ENCODE measurements around the gene VPS39.

The VPS39 gene

DNA sequence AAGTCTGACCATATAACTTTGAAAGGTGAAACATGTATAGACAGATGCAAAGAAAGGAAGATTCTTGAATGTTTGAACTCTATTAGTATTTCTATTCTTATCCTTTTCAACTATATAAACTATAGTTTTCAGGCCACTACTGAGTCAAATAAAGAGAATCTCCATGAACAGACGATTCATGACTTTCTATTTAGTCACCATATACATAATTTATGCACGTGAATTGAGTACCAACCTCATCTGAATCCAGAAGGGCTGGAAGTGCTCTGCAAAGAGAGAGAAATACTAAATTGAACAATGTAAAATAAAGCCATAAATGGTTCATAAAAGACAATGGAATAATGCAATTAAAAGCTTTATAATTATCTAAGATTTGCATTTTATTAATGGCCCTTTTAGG, 9.5 kb upstream of the VPS39 start:
- Mint-ChIP-seq H3K4me1 (ENCODE audit: low read depth in 2 of 2) (peaks cover 0 to 3% of the 10 kb centered on the region in 2 donors), H3K36me3 (ENCODE audit: insufficient read depth) (peaks cover 42% of the 10 kb centered on the region), H3K27me3 (no peaks in the 10 kb centered on the region), H3K9me3 (no peaks in the 10 kb centered on the region), H3K4me3 (no peak overlapping the region), H3K27ac (peak overlapping the region in 1 of 2 donors; percentile 61)
- ATAC-seq (replicated peaks), result no peak
- DNase-seq, result no peak

DNA sequence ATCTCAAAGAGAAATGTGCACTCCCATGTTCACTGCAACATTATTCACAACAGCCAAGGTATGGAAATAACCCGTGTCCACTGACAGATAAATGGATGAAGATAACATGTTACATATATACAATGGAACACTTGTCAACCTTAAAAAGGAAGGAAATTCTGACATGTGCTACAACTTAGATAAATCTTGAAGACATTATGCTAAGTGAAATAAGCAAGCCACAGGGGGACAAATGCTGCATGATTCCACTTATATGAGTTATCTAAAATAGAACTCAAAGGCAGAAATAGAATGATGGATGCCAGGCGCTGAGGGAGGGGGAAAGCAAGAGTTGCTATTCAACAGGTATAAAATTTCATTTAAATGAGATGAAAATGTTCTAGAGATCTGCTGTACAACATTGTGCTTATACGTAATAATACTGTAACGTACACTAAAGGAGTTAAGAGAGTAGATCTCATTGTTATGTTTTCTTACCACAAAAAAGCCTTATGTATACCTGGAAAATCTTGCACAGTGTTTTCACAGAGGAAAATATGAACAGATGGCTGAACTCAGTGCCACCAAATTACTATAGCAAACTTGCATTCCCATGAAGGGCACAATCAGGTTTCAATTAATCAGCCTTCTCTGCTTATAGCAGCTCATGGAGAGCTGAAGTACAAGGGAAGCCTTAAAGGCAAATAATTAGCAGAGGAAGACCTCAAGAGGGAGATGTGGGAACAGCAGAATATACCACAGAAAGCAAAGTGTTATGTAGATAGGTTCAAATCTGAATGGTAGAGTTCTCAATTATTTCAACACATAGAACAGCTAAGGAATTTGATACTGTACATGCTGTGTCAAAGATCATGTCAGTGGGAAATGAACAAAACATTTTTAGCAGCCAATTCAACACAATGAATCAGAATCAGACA, 8.1 kb upstream of the VPS39 start:
- peaks cover 50% of the 10 kb centered on the region for H3K36me3 Mint-ChIP-seq (ENCODE audit: insufficient read depth)

DNA sequence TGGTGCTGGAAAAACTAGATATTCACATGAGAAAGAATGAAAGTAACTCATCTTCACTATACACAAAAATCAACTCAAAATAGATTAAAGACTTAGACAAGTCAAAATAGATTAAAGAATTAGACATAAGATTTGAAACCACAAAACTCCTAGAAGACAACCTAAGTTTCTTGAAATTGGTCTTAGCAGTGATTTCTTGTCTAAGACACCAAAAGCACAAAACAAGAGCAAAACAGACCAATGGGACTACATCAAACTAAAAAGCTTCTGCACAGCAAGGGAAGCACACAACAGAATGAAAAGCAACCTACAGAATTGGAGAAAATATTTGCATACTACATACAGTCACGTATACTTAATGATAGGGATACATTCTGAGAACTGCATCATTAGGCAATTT, 6.5 kb upstream of the VPS39 start:
- peaks cover 0 to 3% of the 10 kb centered on the region in 2 donors for H3K4me1 Mint-ChIP-seq (ENCODE audit: low read depth in 2 of 2)
- H3K27ac Mint-ChIP-seq, result peak overlapping the region in 1 of 2 donors; percentile 23
- no peak for ATAC-seq (replicated peaks)
- H3K36me3 Mint-ChIP-seq (ENCODE audit: insufficient read depth), result peaks cover 51% of the 10 kb centered on the region
- H3K9me3 Mint-ChIP-seq, result no peaks in the 10 kb centered on the region
- no peaks in the 10 kb centered on the region for H3K27me3 Mint-ChIP-seq
- no peak overlapping the region for H3K4me3 Mint-ChIP-seq
- no peak for DNase-seq

More for the DNA sequence above, 8.1 kb upstream of the VPS39 start:
- peaks cover 0 to 3% of the 10 kb centered on the region in 2 donors for H3K4me1 Mint-ChIP-seq (ENCODE audit: low read depth in 2 of 2)
- H3K27me3 Mint-ChIP-seq, result no peaks in the 10 kb centered on the region
- ATAC-seq (replicated peaks) (no peak), DNase-seq (no peak)
- H3K27ac Mint-ChIP-seq, result peak overlapping the region; percentile 47 to 61
- no peaks in the 10 kb centered on the region for H3K9me3 Mint-ChIP-seq
- no peak overlapping the region for H3K4me3 Mint-ChIP-seq

DNA sequence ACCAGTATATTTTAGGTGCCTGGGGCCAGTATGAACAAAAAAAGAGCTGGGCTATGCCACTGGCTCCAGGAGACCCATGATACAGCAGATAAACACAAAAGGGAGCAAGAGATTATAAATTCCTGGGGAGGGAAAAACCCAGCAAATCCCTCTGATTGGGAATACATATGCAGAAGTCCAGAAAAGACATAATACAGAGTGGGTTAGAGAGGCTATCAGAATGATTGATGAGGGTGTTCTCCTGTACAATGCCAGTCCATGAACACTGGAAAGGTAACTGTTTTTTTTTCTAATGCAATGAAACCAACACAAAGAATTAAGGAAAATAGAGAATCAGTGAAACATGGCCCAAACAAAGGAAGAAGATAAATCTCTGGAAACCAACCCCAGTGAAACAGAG, 5.4 kb upstream of the VPS39 start:
- H3K4me1 Mint-ChIP-seq (ENCODE audit: low read depth in 2 of 2), result peaks cover 0 to 3% of the 10 kb centered on the region in 2 donors
- no peaks in the 10 kb centered on the region for H3K9me3 Mint-ChIP-seq
- peak overlapping the region; percentile 15 to 23 for H3K27ac Mint-ChIP-seq
- no peaks in the 10 kb centered on the region for H3K27me3 Mint-ChIP-seq
- peaks cover 41% of the 10 kb centered on the region for H3K36me3 Mint-ChIP-seq (ENCODE audit: insufficient read depth)
- no peak for DNase-seq
- no peak for ATAC-seq (replicated peaks)
- no peak overlapping the region for H3K4me3 Mint-ChIP-seq

DNA sequence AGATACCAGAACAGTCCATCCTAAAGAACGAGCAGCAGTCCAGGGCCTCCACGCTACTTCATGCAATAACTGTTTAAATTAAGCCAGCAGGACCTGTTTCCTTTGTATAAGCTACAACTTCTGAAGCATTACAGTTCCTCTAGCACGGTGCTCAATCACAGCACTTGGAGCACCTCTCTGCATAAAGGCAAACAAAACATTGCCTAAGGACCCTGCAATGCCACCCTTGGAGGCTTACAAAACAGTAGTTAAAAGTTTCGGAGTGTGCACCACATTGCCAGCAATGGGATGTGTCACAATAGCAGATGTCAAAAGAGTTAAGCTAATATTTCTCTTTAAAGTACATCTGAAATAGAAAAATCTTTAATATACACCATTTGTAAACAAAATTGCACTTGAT, 2.6 kb upstream of the VPS39 start:
- H3K27ac Mint-ChIP-seq, result no peak overlapping the region
- peaks cover 22 to 27% of the 10 kb centered on the region in 2 donors for H3K4me1 Mint-ChIP-seq (ENCODE audit: low read depth in 2 of 2)
- H3K9me3 Mint-ChIP-seq, result no peaks in the 10 kb centered on the region
- ATAC-seq (replicated peaks) (no peak), DNase-seq (no peak)
- H3K4me3 Mint-ChIP-seq, result no peak overlapping the region
- no peaks in the 10 kb centered on the region for H3K27me3 Mint-ChIP-seq
- H3K36me3 Mint-ChIP-seq (ENCODE audit: insufficient read depth), result peaks cover 26% of the 10 kb centered on the region

DNA sequence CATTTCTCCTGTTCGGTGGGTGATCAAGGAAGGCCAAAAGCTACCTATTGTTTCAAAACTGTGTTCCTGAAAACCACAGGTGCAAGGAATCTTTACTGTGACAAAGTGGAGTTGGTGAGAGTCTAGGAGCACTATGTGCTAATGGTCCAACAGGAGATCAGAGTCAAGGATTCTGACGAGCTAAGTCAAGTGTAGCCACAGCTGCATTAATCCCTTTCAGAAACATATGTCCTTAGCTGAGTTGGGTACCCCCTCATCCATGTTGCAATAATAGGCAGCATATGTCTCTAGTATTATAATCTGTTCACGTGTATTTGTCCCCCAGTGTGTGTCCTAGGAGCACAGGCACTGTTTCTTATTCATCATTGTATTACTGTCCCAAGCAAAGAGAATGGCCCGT, 1.7 kb downstream of the VPS39 start:
- DNase-seq (no peak), ATAC-seq (replicated peaks) (no peak)
- H3K27me3 Mint-ChIP-seq, result no peaks in the 10 kb centered on the region
- H3K4me3 Mint-ChIP-seq, result peak overlapping the region; percentile 94 to 95
- peaks cover 28 to 44% of the 10 kb centered on the region in 2 donors for H3K4me1 Mint-ChIP-seq (ENCODE audit: low read depth in 2 of 2)
- H3K27ac Mint-ChIP-seq, result peak overlapping the region; percentile 91 to 97
- peaks cover 7% of the 10 kb centered on the region for H3K36me3 Mint-ChIP-seq (ENCODE audit: insufficient read depth)
- H3K9me3 Mint-ChIP-seq, result no peaks in the 10 kb centered on the region

DNA sequence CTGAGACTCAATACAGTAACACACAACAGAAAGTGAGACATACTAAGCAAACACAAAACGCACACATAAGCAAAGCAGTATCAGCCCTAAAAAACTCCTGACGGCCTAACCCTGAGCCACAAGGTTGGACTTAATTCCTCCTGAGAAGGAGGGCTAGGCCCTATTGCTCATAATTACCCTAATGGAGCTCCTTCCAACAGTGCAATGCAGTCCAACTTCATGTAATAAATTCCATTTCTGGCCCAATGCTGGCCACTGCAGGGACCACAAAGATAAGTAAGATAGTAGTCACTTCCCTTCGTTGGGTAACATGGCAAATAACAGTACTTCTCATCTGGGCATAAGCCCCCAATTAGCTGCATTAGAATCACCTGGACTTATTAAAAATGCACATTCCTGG, 4.2 kb downstream of the VPS39 start:
- H3K27ac Mint-ChIP-seq, result no peak overlapping the region
- no peaks in the 10 kb centered on the region for H3K27me3 Mint-ChIP-seq
- peaks cover 7% of the 10 kb centered on the region for H3K36me3 Mint-ChIP-seq (ENCODE audit: insufficient read depth)
- ATAC-seq (replicated peaks) (no peak), DNase-seq (no peak)
- no peak overlapping the region for H3K4me3 Mint-ChIP-seq
- H3K4me1 Mint-ChIP-seq (ENCODE audit: low read depth in 2 of 2), result peaks cover 31 to 53% of the 10 kb centered on the region in 2 donors
- no peaks in the 10 kb centered on the region for H3K9me3 Mint-ChIP-seq

DNA sequence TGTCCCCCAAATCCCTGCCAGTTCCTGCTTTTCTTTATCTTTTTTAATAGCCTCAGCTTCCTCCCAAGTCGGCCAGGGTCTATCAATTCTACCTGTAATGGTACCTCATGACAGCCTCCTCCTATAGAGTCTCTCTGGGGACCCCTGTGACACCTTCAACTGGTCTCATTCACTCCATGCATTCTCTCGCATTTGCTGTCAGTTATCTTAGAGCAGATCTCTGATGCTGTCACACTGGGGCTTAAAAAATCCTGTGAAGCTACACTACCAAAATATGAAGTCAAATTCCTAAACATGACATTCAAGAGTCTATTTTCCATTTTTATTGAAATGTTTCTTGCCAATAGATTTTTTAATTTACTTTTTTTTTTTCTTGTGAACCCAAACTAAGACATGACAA, 5.5 kb downstream of the VPS39 start:
- Mint-ChIP-seq H3K27ac (peak overlapping the region in 1 of 2 donors; percentile 90), H3K36me3 (ENCODE audit: insufficient read depth) (peaks cover 12% of the 10 kb centered on the region), H3K4me3 (no peak overlapping the region), H3K9me3 (no peaks in the 10 kb centered on the region), H3K27me3 (no peaks in the 10 kb centered on the region), H3K4me1 (ENCODE audit: low read depth in 2 of 2) (peaks cover 25 to 47% of the 10 kb centered on the region in 2 donors)
- DNase-seq, result no peak
- no peak for ATAC-seq (replicated peaks)

DNA sequence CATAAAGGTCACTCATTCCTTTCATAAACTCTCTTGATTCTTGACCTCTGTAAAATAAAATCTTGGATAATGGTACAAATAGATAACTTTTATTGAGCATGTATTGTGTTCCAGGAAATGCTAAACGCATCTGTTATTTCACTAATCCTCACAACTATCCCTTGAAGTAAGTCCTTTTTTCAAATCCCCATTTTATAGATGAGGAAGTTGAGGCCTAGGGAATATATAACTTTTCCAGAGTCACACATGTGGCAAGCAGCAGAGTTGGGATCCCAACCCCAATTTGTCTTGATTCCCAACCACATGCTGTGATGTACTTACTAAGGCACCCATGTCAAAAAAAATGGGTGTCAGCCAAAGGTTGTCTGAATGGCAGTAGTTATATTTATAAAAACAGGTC, 6.3 kb downstream of the VPS39 start:
- no peak for DNase-seq
- Mint-ChIP-seq H3K4me3 (no peak overlapping the region), H3K4me1 (ENCODE audit: low read depth in 2 of 2) (peaks cover 18 to 39% of the 10 kb centered on the region in 2 donors), H3K9me3 (no peaks in the 10 kb centered on the region), H3K27me3 (no peaks in the 10 kb centered on the region), H3K36me3 (ENCODE audit: insufficient read depth) (peaks cover 18% of the 10 kb centered on the region), H3K27ac (no peak overlapping the region)
- ATAC-seq (replicated peaks), result no peak

DNA sequence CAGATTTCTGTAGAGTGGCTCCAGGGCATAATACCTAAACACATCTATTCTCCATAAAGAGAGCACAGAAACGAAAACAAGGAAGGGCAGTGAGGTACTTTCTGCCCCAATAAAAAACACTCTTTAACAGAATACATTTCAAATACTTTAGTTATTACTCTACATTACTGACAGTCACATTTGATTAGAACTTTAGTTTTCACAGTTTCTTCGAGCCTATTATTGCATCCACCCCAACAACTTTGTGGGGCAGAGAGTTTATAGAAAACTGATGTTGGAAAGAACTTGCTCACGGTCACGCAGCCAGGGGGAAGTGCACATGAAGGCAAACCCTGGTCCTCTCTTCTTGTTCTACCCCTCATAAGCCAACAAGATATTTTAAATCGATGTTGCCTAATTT, 9.0 kb downstream of the VPS39 start:
- Mint-ChIP-seq H3K4me1 (ENCODE audit: low read depth in 2 of 2) (peaks cover 3 to 30% of the 10 kb centered on the region in 2 donors), H3K4me3 (no peak overlapping the region), H3K27me3 (no peaks in the 10 kb centered on the region), H3K36me3 (ENCODE audit: insufficient read depth) (peaks cover 25% of the 10 kb centered on the region), H3K27ac (peak overlapping the region in 1 of 2 donors; percentile 7), H3K9me3 (no peaks in the 10 kb centered on the region)
- ATAC-seq (replicated peaks) (no peak), DNase-seq (no peak)

DNA sequence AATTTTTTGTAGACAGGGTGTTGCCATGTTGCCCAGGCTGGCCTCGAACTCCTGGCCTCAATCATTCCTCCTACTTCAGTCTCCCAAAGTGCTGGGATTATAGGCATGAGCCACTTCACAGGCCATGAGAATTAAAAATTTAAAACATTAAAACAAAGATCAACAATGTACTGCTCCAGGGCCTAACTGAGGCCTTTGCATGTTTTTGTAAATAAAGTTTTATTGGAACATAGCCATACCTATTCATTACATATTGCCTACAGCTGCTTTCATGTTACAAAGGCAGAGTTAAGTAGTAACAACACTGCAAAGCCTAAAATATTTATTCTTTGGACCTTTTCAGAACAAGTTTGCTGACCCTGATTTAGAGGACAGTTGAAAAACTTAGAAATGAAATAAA, 9.6 kb downstream of the VPS39 start:
- no peak for ATAC-seq (replicated peaks)
- DNase-seq, result no peak
- H3K4me1 Mint-ChIP-seq (ENCODE audit: low read depth in 2 of 2), result peaks cover 6 to 29% of the 10 kb centered on the region in 2 donors
- H3K9me3 Mint-ChIP-seq, result no peaks in the 10 kb centered on the region
- no peaks in the 10 kb centered on the region for H3K27me3 Mint-ChIP-seq
- H3K36me3 Mint-ChIP-seq (ENCODE audit: insufficient read depth), result peaks cover 26% of the 10 kb centered on the region
- H3K4me3 Mint-ChIP-seq, result no peak overlapping the region
- no peak overlapping the region for H3K27ac Mint-ChIP-seq

DNA sequence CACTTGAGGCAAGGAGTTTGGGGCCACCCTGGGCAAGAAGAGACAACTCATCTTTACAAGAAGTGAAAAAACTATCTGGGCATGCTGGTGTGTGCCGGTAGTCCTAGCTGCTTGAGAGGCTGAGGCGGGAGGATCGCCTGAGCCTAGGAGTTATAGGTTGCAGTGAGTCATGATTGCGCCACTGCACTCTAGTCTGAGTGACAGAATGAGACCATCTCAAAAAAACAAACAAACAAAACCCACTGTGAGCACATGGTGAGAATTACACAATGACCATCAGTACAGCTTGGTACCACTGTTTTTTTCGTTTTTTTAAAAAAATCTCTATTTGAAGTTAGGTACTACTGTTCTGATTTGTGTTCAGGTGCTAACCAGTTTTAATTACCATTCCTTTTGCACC, 13.6 kb downstream of the VPS39 start:
- H3K4me1 Mint-ChIP-seq (ENCODE audit: low read depth in 2 of 2), result peaks cover 3 to 21% of the 10 kb centered on the region in 2 donors
- H3K27ac Mint-ChIP-seq, result peak overlapping the region in 1 of 2 donors; percentile 84
- H3K36me3 Mint-ChIP-seq (ENCODE audit: insufficient read depth), result peaks cover 36% of the 10 kb centered on the region
- no peaks in the 10 kb centered on the region for H3K9me3 Mint-ChIP-seq
- no peak for ATAC-seq (replicated peaks)
- no peak for DNase-seq
- no peak overlapping the region for H3K4me3 Mint-ChIP-seq
- no peaks in the 10 kb centered on the region for H3K27me3 Mint-ChIP-seq

DNA sequence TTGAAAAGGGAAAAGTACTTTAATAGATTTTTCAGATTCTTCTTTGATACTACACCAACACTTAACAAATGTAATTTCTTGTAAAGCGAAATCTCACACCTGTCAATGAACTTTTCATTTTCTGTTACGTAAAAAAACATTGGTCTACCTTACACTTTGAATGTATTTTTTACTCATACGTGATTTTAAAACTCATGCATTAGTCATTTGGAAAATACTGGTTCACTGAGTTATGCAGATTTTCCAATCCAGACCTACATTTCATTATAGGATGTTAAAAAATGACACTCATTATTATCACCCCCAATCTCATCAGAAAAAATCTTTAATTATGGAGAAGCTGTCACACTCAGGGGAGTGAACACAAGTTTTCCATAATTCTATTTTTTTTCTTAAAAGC, 14.7 kb downstream of the VPS39 start:
- H3K27me3 Mint-ChIP-seq, result no peaks in the 10 kb centered on the region
- H3K4me3 Mint-ChIP-seq, result no peak overlapping the region
- peaks cover 41% of the 10 kb centered on the region for H3K36me3 Mint-ChIP-seq (ENCODE audit: insufficient read depth)
- no peak for DNase-seq
- H3K9me3 Mint-ChIP-seq, result no peaks in the 10 kb centered on the region
- no peak for ATAC-seq (replicated peaks)
- H3K27ac Mint-ChIP-seq, result peak overlapping the region in 1 of 2 donors; percentile 84
- H3K4me1 Mint-ChIP-seq (ENCODE audit: low read depth in 2 of 2), result peaks cover 3 to 21% of the 10 kb centered on the region in 2 donors
